ENCODE results near the gene C9orf43. TPM values are rescaled to one million over a fixed set of nuclear protein-coding genes. Genes with fewer than 3 reads are reported as not detected.
"Not testable (repeated sequence)": the region's sequence is repeated elsewhere in the genome, so short reads cannot be mapped to it uniquely, and the experiment has no call there.

Gene C9orf43
- polyA plus RNA-seq, 1 donor: 0.28 TPM

DNA sequence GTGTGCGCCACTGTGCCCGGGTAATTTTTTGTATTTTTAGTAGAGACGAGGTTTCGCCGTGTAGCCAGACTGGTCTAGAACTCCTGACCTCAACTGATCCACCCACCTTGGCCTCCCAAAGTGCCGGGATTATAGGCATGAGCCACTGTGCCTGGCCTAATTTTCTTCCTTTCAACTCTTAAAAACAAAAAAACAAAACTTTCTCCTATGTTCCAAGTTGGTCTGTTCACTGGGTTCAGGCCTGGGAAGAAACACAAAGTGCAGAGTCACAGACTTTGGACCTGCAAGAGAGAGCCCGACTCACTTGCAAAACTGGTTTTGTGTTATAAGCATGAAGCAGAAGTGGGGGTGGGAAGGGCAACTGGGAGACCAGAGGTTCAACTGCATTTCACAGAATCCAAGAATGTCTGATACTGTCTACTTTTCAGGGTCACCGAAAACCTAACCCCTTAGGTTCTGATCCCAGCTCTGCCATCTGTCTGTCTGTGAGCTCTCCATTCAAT, 28.6 kb upstream of the C9orf43 start:
- DNase-seq: no peak

- DNase-seq: no peak
These were observed 23.8 kb upstream of the C9orf43 start for GRCh38 chr9:113386571-113387393.

- no peak for DNase-seq
These were observed 22.9 kb upstream of the C9orf43 start for GRCh38 chr9:113387560-113388230.

- DNase-seq: no peak
These were observed 21.7 kb upstream of the C9orf43 start for GRCh38 chr9:113388833-113389232.

DNA sequence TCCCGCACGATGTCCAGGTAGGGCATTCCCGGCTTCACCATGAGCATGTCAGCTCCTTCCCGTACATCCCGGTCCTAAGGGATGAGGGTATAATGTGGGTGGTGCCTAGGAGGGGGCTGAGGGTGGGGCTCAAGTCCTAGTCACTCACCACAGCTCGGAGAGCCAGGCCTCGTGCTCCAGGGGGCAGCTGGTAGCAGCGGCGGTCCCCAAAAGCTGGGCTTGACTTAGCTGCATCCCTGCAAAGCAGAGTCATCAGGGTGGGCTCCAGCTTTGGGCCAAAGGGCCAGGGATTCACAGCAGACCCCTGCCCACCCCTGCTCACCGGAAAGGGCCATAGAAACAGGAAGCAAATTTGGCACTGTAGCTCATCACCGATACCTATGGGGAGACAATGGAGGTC, 21.1 kb upstream of the C9orf43 start:
- DNase-seq: no peak

DNA sequence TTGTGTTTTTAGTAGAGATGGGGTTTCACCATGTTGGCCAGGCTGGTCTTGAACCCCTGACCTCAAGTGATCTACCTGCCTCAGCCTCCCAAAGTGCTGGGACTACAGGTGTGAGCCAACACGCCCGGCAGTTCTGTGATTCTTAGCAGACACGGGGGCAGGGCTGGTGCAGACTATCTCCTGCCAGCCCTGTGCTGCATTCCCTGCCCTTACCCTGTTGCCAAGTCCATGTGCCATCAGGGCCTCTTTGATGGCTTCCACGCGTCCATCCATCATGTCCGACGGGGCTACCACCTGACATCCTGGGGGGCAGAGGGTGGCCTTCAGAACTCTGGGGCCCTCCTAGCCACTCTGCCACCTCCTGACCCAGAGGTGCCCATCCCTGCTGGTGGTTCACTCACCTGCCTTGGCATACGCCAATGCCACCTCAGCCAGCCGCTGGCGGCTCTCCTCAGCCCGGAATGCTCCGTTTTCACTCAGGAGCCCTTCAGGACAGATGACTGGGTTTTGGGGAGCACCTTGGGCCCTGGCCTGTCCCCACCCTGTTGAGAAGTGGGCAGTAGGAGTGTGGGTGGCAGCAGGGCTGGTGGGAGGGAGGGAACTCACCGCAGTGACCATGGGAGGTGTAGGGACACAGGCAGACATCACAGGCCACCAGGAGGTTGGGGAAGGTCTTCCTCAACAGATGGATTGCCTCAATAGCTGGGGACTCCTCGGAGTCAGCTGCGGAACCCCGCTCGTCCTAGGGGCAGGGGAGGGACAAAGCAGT, 20.2 kb upstream of the C9orf43 start:
- no peak for DNase-seq

- DNase-seq: no peak
These were observed 18.6 kb upstream of the C9orf43 start for GRCh38 chr9:113391917-113392316.

DNA sequence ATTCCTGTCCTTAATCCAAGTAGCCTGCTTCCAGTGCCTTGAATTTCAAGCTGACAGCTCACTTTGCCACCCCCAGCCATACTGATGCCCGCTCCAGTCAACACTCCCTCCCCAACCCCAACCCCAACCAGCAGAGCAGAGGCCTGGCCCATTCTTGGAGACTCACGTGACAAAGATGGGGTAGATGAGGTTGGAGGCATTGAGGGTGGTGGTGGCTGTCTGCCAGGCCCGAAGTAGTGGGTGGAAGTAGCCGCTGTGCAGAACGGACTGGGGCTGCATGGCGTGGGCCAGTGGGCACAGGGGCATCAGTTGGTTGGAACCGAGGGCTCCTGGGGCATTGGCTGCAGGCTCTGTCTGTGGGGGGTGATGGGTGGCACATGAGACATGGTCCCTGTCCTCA, 17.3 kb upstream of the C9orf43 start:
- DNase-seq: no peak

- DNase-seq: no peak
These were observed 15.3 kb upstream of the C9orf43 start for GRCh38 chr9:113395000-113395861.

DNA sequence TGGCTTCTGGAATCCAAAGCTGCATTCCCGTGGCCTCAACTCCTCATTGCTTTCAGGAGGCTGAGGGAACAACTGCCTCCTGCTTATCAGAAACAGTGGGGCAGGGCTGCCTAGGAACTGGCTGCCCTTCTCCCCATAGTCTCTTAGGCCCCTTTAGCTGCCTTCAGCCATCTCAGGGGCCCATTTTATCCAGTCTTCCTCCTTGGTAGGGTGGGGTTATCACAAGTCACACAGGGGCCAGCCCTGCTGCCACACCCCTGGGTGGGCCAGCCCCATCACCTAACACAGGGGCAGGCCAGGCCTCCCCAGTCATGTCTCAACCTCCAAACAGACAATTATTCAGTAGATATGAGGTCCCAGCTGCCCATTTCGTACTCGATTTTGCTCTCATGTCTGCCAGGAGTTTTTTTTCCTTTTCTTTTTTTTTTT, 13.3 kb upstream of the C9orf43 start:
- no peak for DNase-seq

DNA sequence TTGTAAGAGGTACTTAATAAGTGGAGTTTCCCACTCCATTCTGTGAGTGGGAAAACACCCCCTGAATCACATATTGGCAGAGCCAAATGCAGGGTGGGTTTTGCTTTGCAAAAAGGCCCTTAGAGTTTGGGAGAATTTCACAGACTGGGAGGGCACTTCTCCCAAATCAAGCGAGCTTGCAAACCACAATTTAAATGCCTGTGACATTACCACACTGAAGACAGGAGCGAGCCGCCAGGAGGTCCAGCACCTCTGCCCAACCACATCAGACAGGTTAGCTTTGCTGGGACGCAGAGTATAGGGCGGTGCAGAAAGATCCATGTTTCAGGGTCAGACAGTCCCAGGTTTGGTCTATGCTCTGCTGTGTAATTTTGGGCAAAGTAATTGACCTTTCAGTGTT, 11.8 kb upstream of the C9orf43 start:
- no peak for DNase-seq

DNA sequence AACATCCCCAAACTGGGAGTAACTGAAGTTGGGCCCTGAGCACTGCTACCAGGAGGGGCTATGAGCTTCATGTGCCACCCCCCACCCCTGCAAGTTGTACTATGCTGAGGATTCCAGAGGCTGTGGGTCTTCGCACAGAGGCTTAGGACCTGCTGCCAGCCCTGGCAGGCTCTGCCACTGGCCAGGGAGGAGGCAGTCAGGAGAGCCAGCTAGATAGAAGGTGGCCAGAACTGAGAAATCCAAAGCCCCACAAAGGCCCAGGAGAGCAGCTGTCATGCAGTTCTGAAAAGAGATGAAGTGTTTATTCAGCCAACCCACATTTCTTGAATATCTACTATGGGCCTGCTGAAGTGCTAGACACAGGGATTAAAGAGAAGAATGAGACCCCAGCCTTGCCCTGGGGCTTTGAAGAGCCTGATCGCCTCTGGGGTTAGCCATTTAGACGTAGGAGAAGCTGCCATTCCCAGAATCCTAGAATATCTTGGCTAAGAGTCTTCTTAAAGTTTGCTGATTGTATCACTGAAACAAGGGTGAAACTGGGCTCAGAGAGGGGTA, 10.8 kb upstream of the C9orf43 start:
- no peak for DNase-seq

- peak; percentile 100 for DNase-seq
These were observed 9.3 kb upstream of the C9orf43 start, which contains the start of gene ALAD for GRCh38 chr9:113401027-113401792. TSS of gene ALAD (minus strand) at chr9:113401284. CDS start at chr9:113393559, 7,725 bp downstream.

DNA sequence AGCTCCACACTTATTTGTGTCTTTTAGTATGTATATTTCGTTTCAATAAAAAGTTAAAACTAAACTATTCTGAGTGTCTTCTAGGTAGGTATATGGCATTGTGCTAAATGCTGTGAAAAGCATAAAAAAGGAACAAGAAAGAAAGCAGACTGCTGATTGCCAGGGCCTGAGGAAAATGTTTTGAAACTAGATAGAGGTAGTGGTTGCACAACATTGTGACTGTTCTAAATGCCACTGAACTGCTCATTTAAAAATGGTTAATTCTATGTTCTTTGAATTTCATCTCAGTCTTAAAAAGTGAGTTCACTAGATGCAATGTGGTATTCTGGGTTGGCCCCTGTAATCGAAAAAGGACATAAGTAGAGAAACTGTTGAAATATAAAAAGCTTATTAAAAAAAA, 6.9 kb upstream of the C9orf43 start:
- no peak for DNase-seq

GRCh38 chr9:113406353-113406752, 4.2 kb upstream of the C9orf43 start:
- DNase-seq: not testable (repeated sequence)

- DNase-seq: peak; percentile 72
These were observed 3.6 kb upstream of the C9orf43 start for GRCh38 chr9:113406873-113407511.

DNA sequence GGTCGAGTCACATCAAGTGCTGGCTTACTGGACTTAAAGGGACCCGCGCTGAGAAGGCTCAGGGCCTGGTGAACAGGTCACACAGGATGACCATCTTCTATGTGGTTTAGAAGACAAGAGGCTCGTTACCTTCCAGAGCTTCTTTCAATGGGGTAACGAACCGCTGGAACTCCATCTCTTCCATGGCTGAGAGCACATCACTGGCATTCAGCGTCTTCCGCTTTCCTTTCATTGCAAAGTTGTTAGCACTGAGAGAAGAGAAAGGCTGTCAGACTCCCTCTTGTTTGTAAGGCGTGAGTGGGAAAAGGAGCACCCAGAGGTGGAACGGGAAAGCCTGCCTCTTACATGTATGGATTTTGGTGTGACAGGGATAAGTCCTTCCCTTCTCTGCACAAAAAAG, 1.1 kb upstream of the C9orf43 start:
- DNase-seq: no peak

DNA sequence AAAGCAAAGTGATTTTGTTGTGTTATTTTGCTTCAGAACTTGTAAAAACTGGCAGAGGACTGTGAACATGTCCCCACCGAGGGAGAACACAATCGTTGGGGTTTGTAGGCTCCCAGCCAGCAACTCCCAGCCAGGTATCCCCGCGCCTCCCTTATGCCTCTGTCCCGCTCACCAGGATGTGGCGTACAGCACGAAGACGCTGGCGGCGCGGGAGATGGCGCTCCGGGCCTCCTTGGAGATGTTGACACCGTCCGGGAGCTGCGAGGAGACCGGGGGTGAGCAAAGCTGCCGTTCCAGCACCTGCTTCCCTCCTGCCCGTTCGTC, 702 bp upstream of the C9orf43 start:
- DNase-seq: no peak

- DNase-seq: no peak
These were observed 5.7 kb downstream of the C9orf43 start for GRCh38 chr9:113416149-113416721.

- DNase-seq: no peak
These were observed 6.8 kb downstream of the C9orf43 start for GRCh38 chr9:113417370-113417769.

Data from hindlimb muscle (tissue), 1 donor.